Astrocyte (in vitro differentiated cells and primary cell): ENCODE measurements around the gene CCDC12. TPM values are rescaled to one million over a fixed set of nuclear protein-coding genes. Genes with fewer than 3 reads are reported as not detected.

Experiments used
- DNase-seq: peaks from one replicate; pipeline ENCODE4 v3.0.0-alpha.2; 2010; ENCODE audit warnings: low read depth
- FAIRE-seq: peaks from 2 replicates; lab custom pipeline; 2011; peaks lifted over from hg19 to GRCh38; lab: Jason Lieb, UNC
- H2AFZ ChIP-seq: 2 replicates; pipeline ENCODE4 v1.6.0; 2012; ENCODE audit warnings: low read depth, low read length, inconsistent platforms
- H3K27ac ChIP-seq: 2 replicates; pipeline ENCODE4 v1.5.1; 2011; ENCODE audit warnings: low read depth, low read length, inconsistent platforms
- H3K27me3 ChIP-seq: 2 replicates; pipeline ENCODE4 v1.6.0; 2011; ENCODE audit warnings: low read length, inconsistent platforms; ENCODE audit not compliant: insufficient read depth
- H3K36me3 ChIP-seq: 2 replicates; pipeline ENCODE4 v1.5.1; 2011; ENCODE audit warnings: low read length, inconsistent platforms; ENCODE audit not compliant: insufficient read depth
- H3K4me1 ChIP-seq: 2 replicates; pipeline ENCODE4 v1.5.1; 2011; ENCODE audit warnings: low read length, inconsistent platforms; ENCODE audit not compliant: insufficient read depth
- H3K4me2 ChIP-seq: 2 replicates; pipeline ENCODE4 v1.6.0; 2012; ENCODE audit warnings: low read length, inconsistent platforms
- H3K4me3 ChIP-seq: 2 replicates; pipeline ENCODE4 v1.5.1; 2011; ENCODE audit warnings: low read depth, mild to moderate bottlenecking, low read length, inconsistent platforms; ENCODE audit not compliant: insufficient read depth
- H3K79me2 ChIP-seq: 2 replicates; pipeline ENCODE4 v1.6.0; 2012; ENCODE audit warnings: mild to moderate bottlenecking, low read length, inconsistent platforms; ENCODE audit not compliant: insufficient read depth
- H3K9ac ChIP-seq: 2 replicates; pipeline ENCODE4 v1.6.0; 2012; ENCODE audit warnings: mild to moderate bottlenecking, low read length, inconsistent platforms
- H3K9me3 ChIP-seq: 2 replicates; pipeline ENCODE4 v1.5.1; 2012; ENCODE audit warnings: low read depth, mild to moderate bottlenecking, low read length, inconsistent platforms; ENCODE audit not compliant: insufficient read depth
- H4K20me1 ChIP-seq: 2 replicates; pipeline ENCODE4 v1.6.0; 2012; ENCODE audit warnings: low read length, inconsistent platforms; ENCODE audit not compliant: insufficient read depth
- H3K27ac Mint-ChIP-seq: one replicate; pipeline ENCODE4 v1.8.0; 2021; ENCODE audit warnings: mild to moderate bottlenecking, mixed read lengths; ENCODE audit not compliant: unreplicated experiment
- H3K27me3 Mint-ChIP-seq: one replicate; pipeline ENCODE4 v1.8.0; 2021; ENCODE audit warnings: low read depth, mixed read lengths; ENCODE audit not compliant: unreplicated experiment
- H3K36me3 Mint-ChIP-seq: one replicate; pipeline ENCODE4 v1.8.0; 2021; ENCODE audit warnings: low read depth, mixed read lengths; ENCODE audit not compliant: unreplicated experiment
- H3K4me1 Mint-ChIP-seq: one replicate; pipeline ENCODE4 v1.8.0; 2021; ENCODE audit warnings: low read depth, mixed read lengths; ENCODE audit not compliant: unreplicated experiment
- H3K4me3 Mint-ChIP-seq: one replicate; pipeline ENCODE4 v1.8.0; 2021; ENCODE audit warnings: mild to moderate bottlenecking, moderate library complexity, mixed read lengths; ENCODE audit not compliant: unreplicated experiment
- H3K9me3 Mint-ChIP-seq: one replicate; pipeline ENCODE4 v1.8.0; 2021; ENCODE audit warnings: mild to moderate bottlenecking, mixed read lengths; ENCODE audit not compliant: unreplicated experiment
- CTCF ChIP-seq: IDR thresholded peaks from 2 replicates; pipeline ENCODE4 v1.5.1; 2011; ENCODE audit warnings: low read depth, mild to moderate bottlenecking, inconsistent platforms, low read length, moderate library complexity; ENCODE audit not compliant: insufficient read depth
- EZH2 ChIP-seq: IDR thresholded peaks from 2 replicates; pipeline ENCODE4 v1.6.1; 2012; ENCODE audit warnings: mild to moderate bottlenecking, low read length, inconsistent platforms; ENCODE audit not compliant: insufficient read depth
- total RNA-seq: library from RNA; stranded (reverse); gene quantifications from 2 replicates; pipeline ENCODE4 v1.2.1, GENCODE V29; 2021

Gene CCDC12
- total RNA-seq, 1 donor from 2014 or later = 29.0 TPM

- Mint-ChIP-seq H3K9me3 (peaks cover 9% of the 10 kb centered on the region), H3K36me3 (peaks cover 38% of the 10 kb centered on the region)
Measured at GRCh38 chr3:46921041-46921440, 55.5 kb downstream of the CCDC12 start.

GRCh38 chr3:46918634-46919033 lies 57.9 kb downstream of the CCDC12 start:
- Histone ChIP-seq H3K27me3 (no peaks in the 10 kb centered on the region), H3K4me1 (peaks cover 4% of the 10 kb centered on the region), H3K27ac (no peak overlapping the region), H2AFZ (no peak overlapping the region), H3K79me2 (peaks cover 9% of the 10 kb centered on the region), H4K20me1 (peaks cover 23% of the 10 kb centered on the region), H3K36me3 (peaks cover 36% of the 10 kb centered on the region), H3K4me3 (no peak overlapping the region), H3K9me3 (no peaks in the 10 kb centered on the region), H3K9ac (no peak overlapping the region), H3K4me2 (no peak overlapping the region)
- Mint-ChIP-seq H3K4me3 (no peak overlapping the region), H3K4me1 (peaks cover 4% of the 10 kb centered on the region), H3K9me3 (peaks cover 9% of the 10 kb centered on the region), H3K27me3 (no peaks in the 10 kb centered on the region), H3K36me3 (peaks cover 38% of the 10 kb centered on the region), H3K27ac (peak overlapping the region; percentile 34)
- DNase-seq (no peak), FAIRE-seq (no peak)
- TF ChIP-seq CTCF = no peak
- TF ChIP-seq EZH2 = no peak

More at GRCh38 chr3:46921041-46921440, 55.5 kb downstream of the CCDC12 start:
- TF ChIP-seq CTCF = no peak
- no peak for TF ChIP-seq EZH2
- Histone ChIP-seq H2AFZ (no peak overlapping the region), H4K20me1 (peaks cover 39% of the 10 kb centered on the region), H3K4me3 (no peak overlapping the region), H3K27ac (no peak overlapping the region), H3K27me3 (no peaks in the 10 kb centered on the region), H3K36me3 (peaks cover 42% of the 10 kb centered on the region), H3K4me2 (no peak overlapping the region), H3K4me1 (no peaks in the 10 kb centered on the region), H3K9me3 (no peaks in the 10 kb centered on the region), H3K9ac (no peak overlapping the region), H3K79me2 (peaks cover 22% of the 10 kb centered on the region)
- FAIRE-seq = no peak
- H3K4me1 Mint-ChIP-seq = peaks cover 4% of the 10 kb centered on the region
- DNase-seq = no peak
- no peak overlapping the region for H3K27ac Mint-ChIP-seq
- H3K4me3 Mint-ChIP-seq = no peak overlapping the region
- H3K27me3 Mint-ChIP-seq = no peaks in the 10 kb centered on the region

- Histone ChIP-seq H3K36me3 (peaks cover 34% of the 10 kb centered on the region), H3K9me3 (no peaks in the 10 kb centered on the region), H3K79me2 (peaks cover 7% of the 10 kb centered on the region), H4K20me1 (peaks cover 22% of the 10 kb centered on the region), H3K4me2 (no peak overlapping the region), H3K27ac (no peak overlapping the region), H3K9ac (no peak overlapping the region), H3K4me3 (no peak overlapping the region), H2AFZ (no peak overlapping the region), H3K27me3 (no peaks in the 10 kb centered on the region), H3K4me1 (peaks cover 8% of the 10 kb centered on the region)
- TF ChIP-seq EZH2 (no peak), CTCF (no peak)
- Mint-ChIP-seq H3K36me3 (peaks cover 37% of the 10 kb centered on the region), H3K27ac (peak overlapping the region; percentile 34), H3K4me3 (no peak overlapping the region), H3K4me1 (peaks cover 7% of the 10 kb centered on the region), H3K27me3 (no peaks in the 10 kb centered on the region), H3K9me3 (peaks cover 9% of the 10 kb centered on the region)
- FAIRE-seq (no peak), DNase-seq (no peak)
Measured at GRCh38 chr3:46918202-46918601, 58.3 kb downstream of the CCDC12 start.
